NCI-H2227 treated with DMSO at 0.1 percent for 48 hours (cell line): ENCODE data around the gene OR6V1.
A peak's percentile ranks its signal among the peaks of the same experiment; 100 is the strongest.

ENCODE experiments used
- DNase-seq: peaks from one replicate; lab custom pipeline; 2025; lab: John Stamatoyannopoulos, UW

Gene OR6V1

DNA sequence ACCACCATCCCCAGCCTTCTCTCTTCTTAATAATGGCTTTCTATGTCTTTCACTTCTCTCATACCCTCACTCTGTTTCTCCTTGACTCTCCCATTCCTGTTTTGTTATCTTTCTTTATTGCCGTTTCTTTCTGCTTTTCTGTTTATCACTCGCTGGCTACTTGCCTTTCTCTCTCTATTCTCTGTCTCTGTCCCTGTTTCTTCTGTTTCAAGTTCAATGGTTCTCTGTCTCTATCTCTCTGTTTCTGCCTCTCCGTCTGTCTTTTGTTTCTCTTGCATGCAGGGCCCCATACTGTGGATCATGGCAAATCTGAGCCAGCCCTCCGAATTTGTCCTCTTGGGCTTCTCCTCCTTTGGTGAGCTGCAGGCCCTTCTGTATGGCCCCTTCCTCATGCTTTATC lies at the start of gene OR6V1:
Gene OR6V1 (plus strand): TSS at position 301 of the 400 bp plus-strand sequence. CDS start 0 bp downstream, at position 301.
- no peak for DNase-seq

DNA sequence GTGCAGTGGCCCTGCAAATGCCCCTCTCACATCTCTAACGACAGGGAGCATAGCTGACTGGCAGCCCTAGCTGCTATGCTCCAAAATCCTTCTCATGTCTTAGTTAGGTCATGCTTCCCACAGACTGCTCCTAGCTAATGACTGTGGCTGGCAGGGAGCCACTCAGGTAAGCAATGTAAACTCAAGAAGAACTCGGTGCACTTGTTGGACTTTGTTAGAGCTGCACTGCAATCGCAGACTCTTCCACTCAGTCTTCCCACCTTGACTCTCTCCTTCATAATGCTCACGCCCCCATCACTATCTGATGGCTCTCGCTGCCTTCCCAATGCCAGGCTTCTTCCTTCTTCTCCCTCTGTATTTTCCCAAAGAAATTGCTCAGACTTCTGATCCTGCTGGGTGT lies 49.2 kb upstream of the OR6V1 start:
- no peak for DNase-seq

- DNase-seq = no peak
Observed at GRCh38 chr7:143003393-143004051, 48.6 kb upstream of the OR6V1 start.

- DNase-seq = no peak
Observed at GRCh38 chr7:143005632-143006260, 46.4 kb upstream of the OR6V1 start.

DNA sequence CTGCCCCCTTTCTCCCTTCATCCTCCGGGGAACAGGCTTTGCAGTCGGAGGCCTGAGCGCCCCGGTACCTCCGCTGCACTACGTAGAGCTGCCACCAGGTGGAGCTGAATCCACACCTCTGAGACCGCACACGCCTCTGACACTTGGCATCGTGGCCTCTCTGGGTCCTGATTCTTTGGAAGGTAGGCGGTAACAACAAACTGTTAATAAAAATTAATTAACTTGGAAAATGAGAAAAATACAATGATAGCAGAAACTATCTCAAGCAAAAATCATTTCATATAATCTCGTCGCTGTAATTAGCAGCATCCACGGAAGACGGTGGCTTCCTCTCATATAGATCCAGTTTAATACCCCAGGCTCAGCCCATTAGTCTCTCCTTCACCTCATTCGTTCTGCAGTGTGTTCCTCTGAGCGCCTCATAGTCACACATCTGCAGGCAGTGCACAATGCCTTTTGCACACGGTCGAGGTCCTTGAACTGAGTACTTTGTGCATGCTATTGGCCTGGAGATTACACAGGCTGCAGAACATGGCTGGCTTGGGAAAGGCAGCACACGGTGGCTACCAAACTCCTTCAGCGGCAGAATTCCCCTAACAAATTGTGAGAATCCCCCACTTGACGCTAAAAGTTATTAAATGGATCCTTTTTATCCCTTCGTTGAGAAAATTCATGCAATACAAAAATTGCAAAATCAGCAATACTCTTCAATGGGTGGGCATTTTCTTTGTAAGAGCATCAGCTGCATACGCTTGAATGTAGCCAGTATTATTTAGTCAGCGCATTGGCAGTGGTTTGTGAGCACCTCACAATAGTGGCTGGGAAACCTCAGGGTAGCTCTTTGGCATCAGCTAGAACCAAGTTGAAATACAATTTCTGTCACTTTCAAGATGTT lies 43.9 kb upstream of the OR6V1 start:
- DNase-seq = peak; percentile 5

DNA sequence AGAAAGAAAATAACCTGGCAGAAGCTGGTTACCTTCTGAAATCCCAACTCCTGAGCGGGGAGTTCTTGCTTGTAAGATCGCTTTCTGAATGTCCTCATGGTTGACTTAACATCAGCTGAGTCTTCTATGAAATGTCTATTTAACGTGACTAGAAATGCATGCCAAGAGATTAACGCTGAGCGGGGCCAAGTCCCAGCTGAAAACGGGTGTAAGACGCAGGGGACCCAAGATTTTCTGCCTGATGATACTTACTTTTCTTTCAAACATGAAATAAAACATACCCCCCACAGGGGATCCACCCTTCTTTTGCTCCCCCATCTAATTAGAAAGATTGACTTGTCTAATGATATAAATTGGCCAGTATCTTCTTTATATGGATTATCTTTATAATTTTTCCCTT lies 40.1 kb upstream of the OR6V1 start:
- DNase-seq = no peak

DNA sequence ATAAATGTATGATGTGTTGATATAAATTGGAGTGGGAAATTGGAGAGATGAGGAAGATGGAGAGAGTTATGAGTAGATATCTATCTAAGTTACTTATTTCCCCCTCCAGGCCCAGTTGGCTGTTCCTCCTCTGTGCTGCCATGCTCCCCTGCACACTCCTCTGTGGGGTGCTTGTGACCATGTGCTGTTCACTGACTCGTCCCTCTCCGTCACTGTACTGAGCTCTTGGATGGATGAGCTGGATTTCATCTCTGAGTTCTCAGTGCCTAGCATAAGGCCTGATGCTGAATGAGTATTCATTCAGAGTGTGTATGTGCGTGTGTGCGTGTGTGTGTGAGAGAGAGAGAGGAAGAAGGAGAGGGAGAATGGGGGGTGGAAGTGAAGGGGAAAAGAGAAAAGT lies 39.7 kb upstream of the OR6V1 start:
- no peak for DNase-seq

- no peak for DNase-seq
Observed at GRCh38 chr7:143013473-143013872, 38.7 kb upstream of the OR6V1 start.

DNA sequence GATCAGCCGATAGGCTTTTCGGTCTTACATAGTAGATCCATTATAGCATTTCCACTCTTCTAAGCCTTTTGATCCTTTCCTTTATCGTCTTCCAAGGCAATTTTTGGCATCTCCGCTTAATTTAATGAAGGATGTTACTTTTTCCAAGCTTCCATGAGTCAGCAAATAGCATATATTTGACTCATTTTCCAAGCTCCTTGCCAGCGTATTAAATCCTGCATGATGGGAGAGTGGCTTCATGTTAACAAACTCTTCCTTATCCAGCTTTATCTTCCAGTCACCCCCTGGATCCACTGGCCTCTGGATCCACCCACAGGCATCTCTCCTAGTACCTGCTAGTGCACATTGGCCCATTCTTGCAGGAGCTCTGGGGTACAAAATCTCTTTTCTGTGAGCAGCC lies 38.2 kb upstream of the OR6V1 start:
- DNase-seq = no peak

DNA sequence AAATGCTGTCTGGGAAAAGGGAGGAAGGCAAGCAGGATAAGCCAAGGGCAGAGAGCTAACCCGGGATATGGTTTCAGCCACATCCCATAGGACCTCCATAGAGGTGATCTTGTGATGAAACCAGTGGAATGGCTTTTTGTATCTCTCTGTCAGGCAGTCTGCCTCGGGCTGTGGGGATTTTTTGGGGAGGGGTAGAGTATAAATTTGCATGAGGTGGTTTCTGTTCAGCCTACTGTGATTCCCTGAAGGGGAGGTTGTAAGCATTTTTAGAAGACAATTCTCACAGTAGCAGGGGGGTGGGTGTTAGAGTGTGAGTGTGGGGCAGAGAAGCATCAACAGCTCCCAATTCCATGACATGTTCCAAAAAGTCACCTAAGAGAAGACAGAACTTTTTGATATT lies 37.1 kb upstream of the OR6V1 start:
- no peak for DNase-seq

GRCh38 chr7:143015926-143016490 lies 36.1 kb upstream of the OR6V1 start:
- no peak for DNase-seq

DNA sequence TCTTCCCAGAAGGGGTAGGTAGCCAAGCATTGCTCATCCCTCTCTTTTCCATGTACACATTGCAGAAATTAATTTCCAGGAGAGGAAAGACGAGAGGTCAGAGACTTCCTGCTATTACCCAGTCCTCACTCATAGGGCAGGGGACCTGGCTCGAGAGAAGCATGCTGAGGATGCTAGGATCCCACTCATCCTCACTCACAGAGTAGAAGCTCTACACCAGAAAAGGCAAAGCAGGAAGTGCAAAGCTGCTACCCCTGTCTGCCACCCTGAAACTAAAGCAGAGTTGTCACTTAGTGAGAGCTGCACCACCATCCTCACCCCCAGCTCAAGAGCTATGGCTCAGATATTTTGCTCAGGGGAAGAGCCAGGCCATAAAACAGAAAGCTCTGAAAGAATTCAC lies 35.1 kb upstream of the OR6V1 start:
- DNase-seq = no peak

DNA sequence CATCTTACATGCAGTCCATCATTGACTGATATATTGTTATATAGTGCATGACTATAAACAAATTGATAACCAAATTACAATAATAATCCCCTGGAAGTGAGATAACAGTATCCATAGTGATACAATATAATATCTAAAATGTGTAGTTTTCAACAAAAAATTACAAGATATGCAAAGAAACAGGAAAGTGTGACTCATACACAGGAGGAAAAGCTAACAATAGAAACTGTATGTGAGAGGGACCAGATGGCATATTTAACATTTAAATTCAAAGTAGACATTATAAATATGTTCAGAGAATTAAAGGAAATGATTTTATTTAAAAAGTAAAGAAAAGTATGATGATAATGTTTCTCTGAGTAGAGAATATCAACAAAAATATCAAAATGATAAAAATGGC lies 33.2 kb upstream of the OR6V1 start:
- DNase-seq = no peak

GRCh38 chr7:143023047-143023446 lies 29.1 kb upstream of the OR6V1 start:
- no peak for DNase-seq

DNA sequence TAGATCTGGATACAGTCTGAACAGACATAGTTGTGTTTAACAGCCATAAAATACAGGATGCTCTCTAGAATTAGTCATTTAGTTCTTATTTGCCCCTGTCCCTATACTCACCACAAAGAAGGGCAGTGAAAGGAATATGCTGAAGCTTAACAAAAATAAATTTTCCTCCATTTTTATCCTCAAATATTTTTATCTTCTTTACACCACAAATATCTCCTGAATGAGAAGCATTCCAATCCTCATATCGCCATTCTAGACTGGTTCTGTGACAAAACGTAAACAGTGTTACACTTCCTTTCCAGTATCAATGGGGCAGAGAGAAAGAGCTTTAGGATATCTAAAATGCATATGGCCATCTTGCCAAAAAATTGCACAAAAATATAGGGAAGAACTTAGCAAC lies 26.8 kb upstream of the OR6V1 start:
- no peak for DNase-seq

DNA sequence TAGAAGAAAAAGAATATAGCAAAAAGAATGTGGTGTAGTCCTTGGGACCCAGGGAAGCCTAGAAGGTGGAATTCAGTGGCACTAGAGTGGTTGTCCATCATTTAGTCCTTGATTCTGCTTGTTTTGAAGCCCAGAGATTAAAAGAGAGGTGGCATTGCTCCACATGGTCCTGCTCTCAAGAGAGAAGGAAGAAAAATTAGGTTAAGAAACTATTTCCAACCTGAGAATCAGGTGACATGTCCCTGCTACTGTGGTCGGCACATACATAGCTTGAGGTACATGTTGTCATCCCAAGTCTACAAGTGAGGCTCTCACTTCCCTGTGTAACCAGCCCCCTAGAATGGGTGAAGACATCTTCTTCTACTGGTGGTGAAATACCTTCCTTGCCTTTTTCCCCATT lies 25.1 kb upstream of the OR6V1 start, which contains the start of gene OR9A2:
Gene OR9A2 (minus strand): TSS at position 101 of the 400 bp plus-strand sequence. CDS start 0 bp downstream, at position 101.
- no peak for DNase-seq

DNA sequence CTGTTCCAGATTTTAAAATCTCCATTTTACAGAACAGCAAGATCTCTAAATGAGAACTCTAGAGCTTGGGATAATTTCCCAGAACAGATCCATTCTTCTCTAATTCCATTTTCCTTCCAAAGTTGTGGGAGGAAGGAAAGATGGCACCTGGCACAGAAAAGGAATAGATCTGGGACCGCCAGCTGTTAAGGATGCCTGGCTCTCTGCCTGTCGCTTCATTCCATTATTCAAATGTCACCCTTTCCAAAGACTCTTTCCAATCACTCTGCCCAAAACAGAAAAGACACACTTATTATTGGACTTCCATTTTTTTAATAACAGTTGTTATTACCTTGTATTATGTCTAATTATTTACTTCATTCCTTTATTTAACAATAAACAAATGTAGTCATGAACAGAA lies 24.5 kb upstream of the OR6V1 start:
- DNase-seq = no peak

- no peak for DNase-seq
Observed at GRCh38 chr7:143038635-143039034, 13.5 kb upstream of the OR6V1 start.

- DNase-seq = no peak
Observed at GRCh38 chr7:143040209-143040715, 11.9 kb upstream of the OR6V1 start.

DNA sequence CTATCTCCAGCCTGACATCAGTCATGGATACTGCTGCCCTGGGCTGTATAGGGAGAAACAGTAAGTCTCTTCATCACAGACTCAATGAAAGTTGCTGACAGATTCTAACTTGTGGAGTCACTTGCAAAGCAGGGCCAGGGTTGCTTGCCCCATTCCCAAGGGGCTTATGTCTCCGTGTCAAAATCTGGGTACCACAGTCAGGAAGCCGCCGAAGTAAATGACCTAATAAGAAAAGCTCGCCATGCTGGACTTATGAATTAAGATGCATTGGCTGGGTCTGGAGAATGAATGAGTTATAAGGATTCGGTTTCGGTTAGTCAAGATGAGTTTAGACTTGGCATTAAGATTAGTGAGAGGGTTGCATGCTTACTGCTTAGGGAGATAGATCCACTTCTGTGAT lies 10.8 kb upstream of the OR6V1 start:
- DNase-seq = no peak

DNA sequence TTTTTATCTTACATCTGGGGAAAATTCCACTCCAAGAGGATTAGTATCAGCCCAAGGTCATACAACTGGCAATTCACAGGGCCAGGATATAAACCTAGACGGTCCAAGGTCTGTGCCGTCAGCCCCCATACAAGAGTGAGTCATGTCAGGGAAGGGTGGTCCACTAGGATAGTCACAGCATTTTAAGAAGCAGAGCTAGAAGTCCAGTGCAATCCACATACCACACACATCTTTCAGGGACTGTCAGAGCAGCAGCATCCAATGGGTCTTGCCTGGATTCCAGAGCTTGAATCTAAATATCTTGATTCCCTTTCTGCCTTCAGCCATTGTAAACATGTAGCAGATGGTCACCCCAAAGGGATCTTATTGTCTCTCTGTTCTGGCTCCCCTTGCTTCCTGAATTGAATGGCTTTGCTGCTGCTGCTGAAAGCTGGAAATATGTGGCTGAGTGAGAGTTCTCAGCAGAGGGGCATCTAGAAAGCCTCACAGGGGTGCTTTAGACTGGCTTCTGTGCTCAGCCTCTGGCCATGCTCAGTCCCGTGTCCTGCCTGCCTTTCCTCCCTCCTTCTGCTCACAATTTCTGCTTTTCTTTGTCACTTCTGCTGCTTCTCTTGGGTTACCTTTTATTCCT lies 9.9 kb upstream of the OR6V1 start:
- DNase-seq = no peak

- no peak for DNase-seq
Observed at GRCh38 chr7:143042790-143043271, 9.3 kb upstream of the OR6V1 start.
